SK-N-SH treated with all-trans-retinoic acid at 6 μM for 48 hours (cell line): ENCODE measurements around the gene CYP2C18.
"Not testable (repeated sequence)": the region's sequence is repeated elsewhere in the genome, so short reads cannot be mapped to it uniquely, and the experiment has no call there.

Experiments
- ATAC-seq: fragments of 200-7000 bp; cut with Tn5 transposase; 3 replicates; pipeline ENCODE4 v1.9.1; 2020; ENCODE audit warnings: mild to moderate bottlenecking, moderate library complexity
- ARNTL ChIP-seq: fragments of 450-650 bp; formaldehyde crosslinking; IDR thresholded peaks from 2 replicates; pipeline ENCODE4 v1.5.0; 2020; ENCODE audit warnings: low read depth, mild to moderate bottlenecking, moderate library complexity, borderline replicate concordance
- CSDC2 ChIP-seq: fragments of 250-450 bp; sonication (Bioruptor Pico); IDR thresholded peaks from 2 replicates; pipeline ENCODE4 v1.5.0; 2020; ENCODE audit warnings: mild to moderate bottlenecking, moderate library complexity
- ESRRG ChIP-seq: fragments of 250-450 bp; sonication (Bioruptor Pico); IDR thresholded peaks from 2 replicates; pipeline ENCODE4 v1.6.1; 2021; ENCODE audit warnings: mild to moderate bottlenecking
- GLIS3 ChIP-seq: fragments of 250-450 bp; sonication (Bioruptor Pico); IDR thresholded peaks from 2 replicates; pipeline ENCODE4 v1.5.0; 2020; ENCODE audit warnings: mild to moderate bottlenecking, moderate library complexity
- ISL1 ChIP-seq: fragments of 250-450 bp; sonication (Bioruptor Pico); IDR thresholded peaks from 2 replicates; pipeline ENCODE4 v2.1.2; 2022; ENCODE audit warnings: mild to moderate bottlenecking, moderate library complexity
- OSR1 ChIP-seq: fragments of 250-450 bp; sonication (Bioruptor Pico); IDR thresholded peaks from 2 replicates; pipeline ENCODE4 v1.8.0; 2022; ENCODE audit warnings: moderate library complexity, mild to moderate bottlenecking, inconsistent platforms
- PATZ1 ChIP-seq: fragments of 250-450 bp; sonication (Bioruptor Pico); IDR thresholded peaks from 2 replicates; pipeline ENCODE4 v1.8.0; 2020; ENCODE audit warnings: mild to moderate bottlenecking, moderate library complexity, borderline replicate concordance
- PPARA ChIP-seq: fragments of 250-450 bp; sonication (Bioruptor Pico); IDR thresholded peaks from 2 replicates; pipeline ENCODE4 v1.5.0; 2020; ENCODE audit warnings: mild to moderate bottlenecking, borderline replicate concordance
- RARB ChIP-seq: fragments of 250-450 bp; sonication (Bioruptor Pico); IDR thresholded peaks from 2 replicates; pipeline ENCODE4 v1.8.0; 2021; ENCODE audit warnings: mild to moderate bottlenecking, moderate library complexity
- SNAI2 ChIP-seq: fragments of 250-450 bp; sonication (Bioruptor Pico); IDR thresholded peaks from 2 replicates; pipeline ENCODE4 v1.5.0; 2020; ENCODE audit warnings: mild to moderate bottlenecking, moderate library complexity
- TCF4 ChIP-seq: fragments of 250-450 bp; sonication (Bioruptor Pico); IDR thresholded peaks from 2 replicates; pipeline ENCODE4 v1.8.0; 2021; ENCODE audit warnings: mild to moderate bottlenecking, moderate library complexity, borderline replicate concordance
- TOX ChIP-seq: fragments of 250-450 bp; sonication (Bioruptor Pico); IDR thresholded peaks from 2 replicates; pipeline ENCODE4 v1.8.0; 2021; ENCODE audit warnings: mild to moderate bottlenecking, moderate library complexity, borderline replicate concordance
- ZFP3 ChIP-seq: fragments of 250-450 bp; sonication (Bioruptor Pico); IDR thresholded peaks from 2 replicates; pipeline ENCODE4 v1.5.0; 2020; ENCODE audit warnings: mild to moderate bottlenecking, moderate library complexity
- ZFP30 ChIP-seq: fragments of 450-650 bp; formaldehyde crosslinking; IDR thresholded peaks from 2 replicates; pipeline ENCODE4 v1.5.0; 2022; ENCODE audit warnings: mild to moderate bottlenecking, moderate library complexity
- ZNF565 ChIP-seq: fragments of 450-650 bp; formaldehyde crosslinking; conservative IDR thresholded peaks from 2 replicates; pipeline ENCODE4 v1.5.0; 2020; ENCODE audit warnings: low read depth, mild to moderate bottlenecking, moderate library complexity
- ZNF70 ChIP-seq: fragments of 450-650 bp; formaldehyde crosslinking; IDR thresholded peaks from 2 replicates; pipeline ENCODE4 v1.5.0; 2020; ENCODE audit warnings: mild to moderate bottlenecking, moderate library complexity
- ZNF8 ChIP-seq: fragments of 450-650 bp; formaldehyde crosslinking; IDR thresholded peaks from 2 replicates; pipeline ENCODE4 v1.5.0; 2020; ENCODE audit warnings: mild to moderate bottlenecking, moderate library complexity
- TF ChIP-seq, protein P1 (sequence below): fragments of 250-450 bp; sonication (Bioruptor Pico); IDR thresholded peaks from 2 replicates; pipeline ENCODE4 v1.8.0; 2021; ENCODE audit warnings: low read depth, mild to moderate bottlenecking, moderate library complexity, borderline replicate concordance
- TF ChIP-seq, protein P2 (sequence below): fragments of 250-450 bp; sonication (Bioruptor Pico); IDR thresholded peaks from 2 replicates; pipeline ENCODE4 v1.5.1; 2021; ENCODE audit warnings: mild to moderate bottlenecking, moderate library complexity
- TF ChIP-seq, protein P3 (sequence below): fragments of 250-450 bp; sonication (Bioruptor Pico); IDR thresholded peaks from 2 replicates; pipeline ENCODE4 v1.5.0; 2020; ENCODE audit warnings: mild to moderate bottlenecking, moderate library complexity
- TF ChIP-seq, protein P4 (sequence below): fragments of 250-450 bp; sonication (Bioruptor Pico); IDR thresholded peaks from 2 replicates; pipeline ENCODE4 v1.5.1; 2020; ENCODE audit warnings: low read depth, mild to moderate bottlenecking, moderate library complexity

Gene CYP2C18

GRCh38 chr10:94757916-94758315 is 74.4 kb downstream of the CYP2C18 start:
- ATAC-seq, result no peak
- no peak for TF ChIP-seq ZNF565
- TF ChIP-seq, protein P1, sequence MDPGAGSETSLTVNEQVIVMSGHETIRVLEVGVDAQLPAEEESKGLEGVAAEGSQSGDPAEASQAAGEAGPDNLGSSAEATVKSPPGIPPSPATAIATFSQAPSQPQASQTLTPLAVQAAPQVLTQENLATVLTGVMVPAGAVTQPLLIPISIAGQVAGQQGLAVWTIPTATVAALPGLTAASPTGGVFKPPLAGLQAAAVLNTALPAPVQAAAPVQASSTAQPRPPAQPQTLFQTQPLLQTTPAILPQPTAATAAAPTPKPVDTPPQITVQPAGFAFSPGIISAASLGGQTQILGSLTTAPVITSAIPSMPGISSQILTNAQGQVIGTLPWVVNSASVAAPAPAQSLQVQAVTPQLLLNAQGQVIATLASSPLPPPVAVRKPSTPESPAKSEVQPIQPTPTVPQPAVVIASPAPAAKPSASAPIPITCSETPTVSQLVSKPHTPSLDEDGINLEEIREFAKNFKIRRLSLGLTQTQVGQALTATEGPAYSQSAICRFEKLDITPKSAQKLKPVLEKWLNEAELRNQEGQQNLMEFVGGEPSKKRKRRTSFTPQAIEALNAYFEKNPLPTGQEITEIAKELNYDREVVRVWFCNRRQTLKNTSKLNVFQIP (CRISPR knock-in tag), result no peak
- TF ChIP-seq OSR1 (CRISPR knock-in tag), result no peak

DNA sequence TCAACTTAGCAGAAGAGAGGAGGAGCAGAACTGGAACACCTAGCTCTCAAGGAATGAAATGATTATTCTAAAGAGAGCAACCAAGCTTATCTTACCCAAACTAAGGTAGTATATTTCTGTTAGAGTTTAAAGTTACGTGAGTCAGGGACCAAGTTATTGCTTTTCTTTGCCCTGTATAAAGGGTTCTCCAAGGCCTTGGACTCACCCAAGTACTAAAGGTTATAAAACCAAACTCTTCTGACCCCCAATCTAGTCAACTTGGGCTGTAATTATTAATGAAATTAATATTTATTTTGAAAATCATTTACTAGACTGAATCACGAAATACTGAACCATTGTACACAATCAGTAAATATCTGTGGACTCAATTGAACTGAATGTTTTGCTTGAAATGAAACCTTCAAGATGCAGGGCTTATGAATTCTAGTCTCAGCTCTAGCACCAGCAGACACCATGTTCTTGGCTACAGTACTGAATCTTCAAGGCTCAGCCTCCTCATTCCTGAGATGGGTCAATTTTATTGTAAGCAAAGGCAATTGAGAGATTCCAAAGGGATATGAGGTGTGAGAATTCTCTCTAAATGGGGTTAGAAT is 77.2 kb downstream of the CYP2C18 start:
- ATAC-seq, result no peak
- TF ChIP-seq GLIS3, result no peak
- TF ChIP-seq TOX, result no peak
- no peak for TF ChIP-seq ESRRG
- TF ChIP-seq ZFP3, result no peak
- TF ChIP-seq ZNF70 (CRISPR knock-in tag), result no peak
- TF ChIP-seq ISL1 (CRISPR knock-in tag), result no peak
- TF ChIP-seq, protein P2, sequence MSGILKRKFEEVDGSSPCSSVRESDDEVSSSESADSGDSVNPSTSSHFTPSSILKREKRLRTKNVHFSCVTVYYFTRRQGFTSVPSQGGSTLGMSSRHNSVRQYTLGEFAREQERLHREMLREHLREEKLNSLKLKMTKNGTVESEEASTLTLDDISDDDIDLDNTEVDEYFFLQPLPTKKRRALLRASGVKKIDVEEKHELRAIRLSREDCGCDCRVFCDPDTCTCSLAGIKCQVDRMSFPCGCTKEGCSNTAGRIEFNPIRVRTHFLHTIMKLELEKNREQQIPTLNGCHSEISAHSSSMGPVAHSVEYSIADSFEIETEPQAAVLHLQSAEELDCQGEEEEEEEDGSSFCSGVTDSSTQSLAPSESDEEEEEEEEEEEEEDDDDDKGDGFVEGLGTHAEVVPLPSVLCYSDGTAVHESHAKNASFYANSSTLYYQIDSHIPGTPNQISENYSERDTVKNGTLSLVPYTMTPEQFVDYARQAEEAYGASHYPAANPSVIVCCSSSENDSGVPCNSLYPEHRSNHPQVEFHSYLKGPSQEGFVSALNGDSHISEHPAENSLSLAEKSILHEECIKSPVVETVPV (CRISPR knock-in tag), result no peak
- TF ChIP-seq PPARA (CRISPR knock-in tag), result no peak
- no peak for TF ChIP-seq PATZ1 (CRISPR knock-in tag)
- TF ChIP-seq TCF4 (CRISPR knock-in tag), result no peak
- no peak for TF ChIP-seq ZNF565
- TF ChIP-seq ARNTL, result no peak
- no peak for TF ChIP-seq RARB (CRISPR knock-in tag)
- no peak for TF ChIP-seq CSDC2 (CRISPR knock-in tag)
- TF ChIP-seq ZNF8 (CRISPR knock-in tag), result no peak
- TF ChIP-seq, protein P3, sequence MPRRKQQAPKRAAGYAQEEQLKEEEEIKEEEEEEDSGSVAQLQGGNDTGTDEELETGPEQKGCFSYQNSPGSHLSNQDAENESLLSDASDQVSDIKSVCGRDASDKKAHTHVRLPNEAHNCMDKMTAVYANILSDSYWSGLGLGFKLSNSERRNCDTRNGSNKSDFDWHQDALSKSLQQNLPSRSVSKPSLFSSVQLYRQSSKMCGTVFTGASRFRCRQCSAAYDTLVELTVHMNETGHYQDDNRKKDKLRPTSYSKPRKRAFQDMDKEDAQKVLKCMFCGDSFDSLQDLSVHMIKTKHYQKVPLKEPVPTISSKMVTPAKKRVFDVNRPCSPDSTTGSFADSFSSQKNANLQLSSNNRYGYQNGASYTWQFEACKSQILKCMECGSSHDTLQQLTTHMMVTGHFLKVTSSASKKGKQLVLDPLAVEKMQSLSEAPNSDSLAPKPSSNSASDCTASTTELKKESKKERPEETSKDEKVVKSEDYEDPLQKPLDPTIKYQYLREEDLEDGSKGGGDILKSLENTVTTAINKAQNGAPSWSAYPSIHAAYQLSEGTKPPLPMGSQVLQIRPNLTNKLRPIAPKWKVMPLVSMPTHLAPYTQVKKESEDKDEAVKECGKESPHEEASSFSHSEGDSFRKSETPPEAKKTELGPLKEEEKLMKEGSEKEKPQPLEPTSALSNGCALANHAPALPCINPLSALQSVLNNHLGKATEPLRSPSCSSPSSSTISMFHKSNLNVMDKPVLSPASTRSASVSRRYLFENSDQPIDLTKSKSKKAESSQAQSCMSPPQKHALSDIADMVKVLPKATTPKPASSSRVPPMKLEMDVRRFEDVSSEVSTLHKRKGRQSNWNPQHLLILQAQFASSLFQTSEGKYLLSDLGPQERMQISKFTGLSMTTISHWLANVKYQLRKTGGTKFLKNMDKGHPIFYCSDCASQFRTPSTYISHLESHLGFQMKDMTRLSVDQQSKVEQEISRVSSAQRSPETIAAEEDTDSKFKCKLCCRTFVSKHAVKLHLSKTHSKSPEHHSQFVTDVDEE, result no peak
- TF ChIP-seq, protein P4, sequence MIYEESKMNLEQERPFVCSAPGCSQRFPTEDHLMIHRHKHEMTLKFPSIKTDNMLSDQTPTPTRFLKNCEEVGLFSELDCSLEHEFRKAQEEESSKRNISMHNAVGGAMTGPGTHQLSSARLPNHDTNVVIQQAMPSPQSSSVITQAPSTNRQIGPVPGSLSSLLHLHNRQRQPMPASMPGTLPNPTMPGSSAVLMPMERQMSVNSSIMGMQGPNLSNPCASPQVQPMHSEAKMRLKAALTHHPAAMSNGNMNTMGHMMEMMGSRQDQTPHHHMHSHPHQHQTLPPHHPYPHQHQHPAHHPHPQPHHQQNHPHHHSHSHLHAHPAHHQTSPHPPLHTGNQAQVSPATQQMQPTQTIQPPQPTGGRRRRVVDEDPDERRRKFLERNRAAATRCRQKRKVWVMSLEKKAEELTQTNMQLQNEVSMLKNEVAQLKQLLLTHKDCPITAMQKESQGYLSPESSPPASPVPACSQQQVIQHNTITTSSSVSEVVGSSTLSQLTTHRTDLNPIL, result no peak
- TF ChIP-seq, protein P1 (CRISPR knock-in tag), result no peak
- no peak for TF ChIP-seq SNAI2
- TF ChIP-seq, all 23 proteins: peak for 0

- no peak for ATAC-seq
- TF ChIP-seq CSDC2 (CRISPR knock-in tag) (no peak), ESRRG (no peak), PATZ1 (CRISPR knock-in tag) (no peak), PPARA (CRISPR knock-in tag) (no peak), ZNF70 (CRISPR knock-in tag) (no peak), OSR1 (CRISPR knock-in tag) (no peak), ZFP30 (CRISPR knock-in tag) (no peak), ZFP3 (no peak)
- TF ChIP-seq, protein P2 (CRISPR knock-in tag), result no peak
Observed at GRCh38 chr10:94762393-94762792, 78.9 kb downstream of the CYP2C18 start, which contains the start of gene CYP2C19. CYP2C19 (plus strand) TSS chr10:94762681; CDS start chr10:94762706, 25 bp downstream.

- not testable (repeated sequence) for ATAC-seq
Observed at GRCh38 chr10:94775425-94775824, 91.9 kb downstream of the CYP2C18 start.
